ENCODE measurements around the gene C12orf57. TPM values are rescaled to one million over a fixed set of nuclear protein-coding genes. Genes with fewer than 3 reads are reported as not detected.

The C12orf57 gene
- total RNA-seq, 1 experiment from 2014 or later, result 176 TPM

- intact Hi-C loops (cut with micrococcal nuclease), result no loop called here
- no peak overlapping the region for H3K27ac Mint-ChIP-seq (ENCODE audit: low read depth, unreplicated experiment)
- ChIA-PET CTCF (interaction anchor here (0.6 to 3.1 kb wide), 6 partner anchors 12 to 261 kb away, joined by 3 to 12 read pairs (median 3); no protein-coding TSS in a partner anchor), POLR2A (interaction anchor here (0.5 to 2.2 kb wide), 2 partner anchors 12 to 266 kb away, joined by 3 to 12 read pairs; no protein-coding TSS in a partner anchor)
- DNase-seq (ENCODE audit: unreplicated experiment), result no peak
- no TSS peak for BruUV-seq (replicated peaks)
- no peaks in the 10 kb centered on the region for H3K27me3 Mint-ChIP-seq (ENCODE audit: insufficient read depth, unreplicated experiment)
- H3K4me3 Mint-ChIP-seq (ENCODE audit: unreplicated experiment), result no peak overlapping the region
- H3K4me1 Mint-ChIP-seq (ENCODE audit: insufficient read depth, unreplicated experiment), result peaks cover 32% of the 10 kb centered on the region
- peaks cover 22% of the 10 kb centered on the region for H3K36me3 Mint-ChIP-seq (ENCODE audit: insufficient read depth, unreplicated experiment)
- H3K9me3 Mint-ChIP-seq (ENCODE audit: unreplicated experiment), result no peaks in the 10 kb centered on the region
- TF ChIP-seq, protein P1, sequence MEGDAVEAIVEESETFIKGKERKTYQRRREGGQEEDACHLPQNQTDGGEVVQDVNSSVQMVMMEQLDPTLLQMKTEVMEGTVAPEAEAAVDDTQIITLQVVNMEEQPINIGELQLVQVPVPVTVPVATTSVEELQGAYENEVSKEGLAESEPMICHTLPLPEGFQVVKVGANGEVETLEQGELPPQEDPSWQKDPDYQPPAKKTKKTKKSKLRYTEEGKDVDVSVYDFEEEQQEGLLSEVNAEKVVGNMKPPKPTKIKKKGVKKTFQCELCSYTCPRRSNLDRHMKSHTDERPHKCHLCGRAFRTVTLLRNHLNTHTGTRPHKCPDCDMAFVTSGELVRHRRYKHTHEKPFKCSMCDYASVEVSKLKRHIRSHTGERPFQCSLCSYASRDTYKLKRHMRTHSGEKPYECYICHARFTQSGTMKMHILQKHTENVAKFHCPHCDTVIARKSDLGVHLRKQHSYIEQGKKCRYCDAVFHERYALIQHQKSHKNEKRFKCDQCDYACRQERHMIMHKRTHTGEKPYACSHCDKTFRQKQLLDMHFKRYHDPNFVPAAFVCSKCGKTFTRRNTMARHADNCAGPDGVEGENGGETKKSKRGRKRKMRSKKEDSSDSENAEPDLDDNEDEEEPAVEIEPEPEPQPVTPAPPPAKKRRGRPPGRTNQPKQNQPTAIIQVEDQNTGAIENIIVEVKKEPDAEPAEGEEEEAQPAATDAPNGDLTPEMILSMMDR (IDR thresholded peaks at IDR 0.05; ENCODE audit: unreplicated experiment), result no peak
Measured at GRCh38 chr12:6948873-6949594, 5.2 kb downstream of the C12orf57 start.

GRCh38 chr12:6950401-6950801, 6.6 kb downstream of the C12orf57 start:
- H3K27me3 Mint-ChIP-seq (ENCODE audit: insufficient read depth, unreplicated experiment), result no peaks in the 10 kb centered on the region
- intact Hi-C loops (cut with micrococcal nuclease), result no loop called here
- no peak for DNase-seq (ENCODE audit: unreplicated experiment)
- H3K36me3 Mint-ChIP-seq (ENCODE audit: insufficient read depth, unreplicated experiment), result peaks cover 8% of the 10 kb centered on the region
- no peak overlapping the region for H3K4me3 Mint-ChIP-seq (ENCODE audit: unreplicated experiment)
- no TSS peak for BruUV-seq (replicated peaks)
- POLR2A ChIA-PET, result interaction anchor here (2.2 kb wide), 1 partner anchor 11 kb away, joined by 12 read pairs; no protein-coding TSS in a partner anchor
- TF ChIP-seq, protein P1 (IDR thresholded peaks at IDR 0.05; ENCODE audit: unreplicated experiment), result no peak
- CTCF ChIA-PET, result interaction anchor here (0.6 to 3.1 kb wide), 3 partner anchors 14 to 103 kb away, joined by 3 to 12 read pairs (median 3); no protein-coding TSS in a partner anchor
- no peaks in the 10 kb centered on the region for H3K9me3 Mint-ChIP-seq (ENCODE audit: unreplicated experiment)
- peaks cover 29% of the 10 kb centered on the region for H3K4me1 Mint-ChIP-seq (ENCODE audit: insufficient read depth, unreplicated experiment)
- no peak overlapping the region for H3K27ac Mint-ChIP-seq (ENCODE audit: low read depth, unreplicated experiment)

GRCh38 chr12:6950811-6951540, 7.2 kb downstream of the C12orf57 start, which contains the start of gene PTPN6:
PTPN6 (plus strand) TSS chr12:6951356; CDS start chr12:6951513, 157 bp downstream.
- ChIA-PET POLR2A (interaction anchor here (1.0 to 2.2 kb wide), 2 partner anchors 10 kb away, joined by 5 to 12 read pairs; no protein-coding TSS in a partner anchor), CTCF (interaction anchor here (0.6 to 3.1 kb wide), 3 partner anchors 14 to 104 kb away, joined by 3 to 12 read pairs (median 3); no protein-coding TSS in a partner anchor)
- intact Hi-C loops (cut with micrococcal nuclease), result no loop called here
- no peaks in the 10 kb centered on the region for H3K27me3 Mint-ChIP-seq (ENCODE audit: insufficient read depth, unreplicated experiment)
- no peak within 1 kb of the TSS for H3K27ac Mint-ChIP-seq (ENCODE audit: low read depth, unreplicated experiment)
- H3K4me1 Mint-ChIP-seq (ENCODE audit: insufficient read depth, unreplicated experiment), result peaks cover 23% of the 10 kb centered on the region
- no peaks in the 10 kb centered on the region for H3K9me3 Mint-ChIP-seq (ENCODE audit: unreplicated experiment)
- DNase-seq (ENCODE audit: unreplicated experiment), result no peak
- BruUV-seq (replicated peaks), result no TSS peak
- no peak within 1 kb of the TSS for H3K4me3 Mint-ChIP-seq (ENCODE audit: unreplicated experiment)
- TF ChIP-seq, protein P1 (IDR thresholded peaks at IDR 0.05; ENCODE audit: unreplicated experiment), result no peak
- peaks cover 6% of the 10 kb centered on the region for H3K36me3 Mint-ChIP-seq (ENCODE audit: insufficient read depth, unreplicated experiment)
